ENCODE data around the gene NMUR2. TPM values are rescaled to one million over a fixed set of nuclear protein-coding genes. Genes with fewer than 3 reads are reported as not detected.

NMUR2 gene
- polyA plus RNA-seq, 1 donor from 2014 or later = not detected

DNA sequence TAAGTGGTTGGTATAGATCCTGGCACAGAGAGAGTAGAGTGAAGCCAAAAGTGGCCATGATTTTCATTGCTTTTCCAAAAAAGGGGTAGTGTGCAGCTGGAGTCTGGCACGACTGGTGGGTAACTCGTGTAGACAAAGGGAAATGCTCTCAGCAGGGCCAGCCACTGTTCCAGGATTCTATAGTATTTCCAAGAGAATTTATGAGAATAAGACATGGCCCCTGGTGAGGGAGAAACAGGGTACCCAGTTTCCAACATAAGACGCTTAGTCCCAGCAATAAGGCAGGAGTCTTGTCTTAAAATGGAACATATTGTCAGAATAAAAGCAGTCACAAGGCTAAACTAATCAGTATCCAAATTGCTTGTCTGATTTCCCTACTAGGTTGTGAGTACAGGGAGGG lies 52.1 kb downstream of the NMUR2 start:
- Mint-ChIP-seq H3K4me3 (no peak overlapping the region), H3K27ac (no peak overlapping the region), H3K9me3 (peaks cover 0 to 2% (median 0%) of the 10 kb centered on the region in 3 donors), H3K36me3 (no peaks in the 10 kb centered on the region), H3K4me1 (no peaks in the 10 kb centered on the region), H3K27me3 (peaks cover 4% of the 10 kb centered on the region)

DNA sequence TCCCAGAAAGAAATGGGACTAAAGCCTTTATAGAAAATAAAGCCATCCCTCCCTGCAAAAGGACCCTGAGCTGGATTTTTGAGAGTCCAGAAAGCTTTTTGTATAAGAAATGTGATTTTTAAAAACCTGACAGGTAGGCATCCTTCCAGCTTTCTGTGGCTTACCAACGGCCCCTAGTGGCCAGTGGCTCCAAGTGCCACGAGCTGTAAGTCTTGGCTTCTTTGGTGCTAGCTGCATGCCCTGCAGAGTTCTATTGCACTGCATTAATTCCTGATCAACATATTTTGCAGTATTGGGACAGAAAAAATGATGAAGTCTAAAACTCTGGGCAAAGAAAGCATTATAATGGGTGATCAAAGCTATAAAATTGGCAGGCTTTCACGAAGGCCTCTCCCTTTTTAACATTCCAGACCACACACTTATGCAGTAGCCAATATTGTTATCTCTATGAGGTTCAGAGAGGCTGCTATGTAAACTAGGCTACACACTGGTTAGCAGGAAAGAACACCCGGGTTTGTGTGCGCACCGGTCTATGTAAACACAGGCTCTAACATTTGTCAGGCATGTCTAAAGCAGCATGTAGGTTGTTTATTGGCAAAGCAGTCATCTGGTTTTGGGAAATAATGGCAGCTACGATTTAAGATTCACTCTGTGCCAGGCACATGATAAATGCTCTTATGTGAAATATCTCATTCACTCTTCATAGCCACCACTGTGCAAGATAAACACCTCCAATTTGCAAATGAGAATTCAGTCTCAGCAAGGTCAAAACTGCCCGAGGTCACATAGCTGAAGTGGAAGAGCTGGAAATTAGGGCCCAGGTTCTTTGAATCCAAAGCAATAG lies 55.2 kb downstream of the NMUR2 start:
- peaks cover 4% of the 10 kb centered on the region for H3K27me3 Mint-ChIP-seq
- H3K9me3 Mint-ChIP-seq = peaks cover 0 to 2% (median 0%) of the 10 kb centered on the region in 3 donors
- no peaks in the 10 kb centered on the region for H3K4me1 Mint-ChIP-seq
- no peaks in the 10 kb centered on the region for H3K36me3 Mint-ChIP-seq
- no peak overlapping the region for H3K27ac Mint-ChIP-seq
- no peak overlapping the region for H3K4me3 Mint-ChIP-seq
